Measurements from ENCODE around the gene SPTLC1.
"Not testable (repeated sequence)": the region's sequence is repeated elsewhere in the genome, so short reads cannot be mapped to it uniquely, and the experiment has no call there.

SPTLC1 gene

DNA sequence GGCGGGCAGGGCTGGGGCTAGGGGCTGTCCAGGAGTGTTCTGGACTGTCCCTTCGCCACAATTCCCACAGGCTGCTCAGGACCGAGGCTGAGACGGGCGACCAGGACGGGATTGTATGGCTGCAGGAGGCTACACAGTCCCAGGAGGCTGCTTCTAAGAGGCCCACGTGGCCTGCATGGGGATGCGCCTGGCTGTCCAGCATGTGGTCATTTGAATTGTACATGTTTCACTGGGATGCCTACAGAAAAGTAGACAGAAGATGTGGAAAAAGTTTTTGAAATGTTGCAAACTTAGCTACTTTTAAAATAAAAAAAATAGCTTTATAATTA is 32.6 kb upstream of the SPTLC1 start:
- DNase-seq (ENCODE audit: insufficient read length, low spot score) (no peak), FAIRE-seq (no peak)
- TF ChIP-seq POLR2A (IDR thresholded peaks at IDR 0.05; ENCODE audit: low read depth, low read length): no peak

DNA sequence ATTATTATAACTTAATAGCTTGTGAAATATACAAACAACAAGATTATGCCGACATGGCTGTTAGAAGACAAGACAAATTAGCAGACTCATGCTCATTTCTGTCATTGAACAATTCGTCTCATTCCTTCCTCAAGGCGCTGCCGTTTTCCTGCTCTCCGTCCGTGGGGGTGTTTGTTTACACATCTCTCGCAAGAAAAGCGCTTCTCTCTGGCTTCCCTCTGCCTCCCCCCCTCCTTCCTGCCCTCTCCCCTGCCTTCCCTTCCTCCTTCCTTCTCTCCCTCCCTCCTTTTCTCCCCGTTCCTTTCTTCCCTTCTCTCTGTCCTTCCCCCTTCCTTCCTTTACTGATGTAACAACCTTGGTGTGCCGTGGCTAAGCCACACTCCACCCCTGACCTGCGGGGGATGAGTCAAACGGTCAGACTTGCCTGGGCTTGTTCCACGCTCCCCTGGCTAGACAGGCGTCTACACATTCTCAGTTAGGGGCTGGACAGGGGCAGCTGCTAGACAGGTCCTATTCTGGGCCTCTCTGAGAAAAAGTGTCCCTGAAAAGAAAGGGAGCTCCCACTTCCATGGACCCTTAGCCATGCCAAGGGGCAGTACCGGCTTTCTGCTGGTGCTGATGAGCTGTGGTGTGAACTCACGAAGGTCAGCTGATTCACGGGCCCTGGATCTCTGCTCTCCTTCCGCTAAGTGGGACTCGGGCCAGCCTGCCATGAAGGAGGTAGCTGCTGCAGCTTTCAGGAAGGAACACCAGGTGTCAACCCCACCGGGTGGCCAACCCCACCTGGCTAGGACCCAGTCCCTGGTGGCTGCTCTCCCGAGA is 32.0 kb upstream of the SPTLC1 start:
- FAIRE-seq: peak; percentile 71
- peak; percentile 95 for DNase-seq (ENCODE audit: insufficient read length, low spot score)
- peak; percentile 42; the same call in 1 of the 2 replicates for TF ChIP-seq POLR2A (IDR thresholded peaks at IDR 0.05; ENCODE audit: low read depth, low read length)

DNA sequence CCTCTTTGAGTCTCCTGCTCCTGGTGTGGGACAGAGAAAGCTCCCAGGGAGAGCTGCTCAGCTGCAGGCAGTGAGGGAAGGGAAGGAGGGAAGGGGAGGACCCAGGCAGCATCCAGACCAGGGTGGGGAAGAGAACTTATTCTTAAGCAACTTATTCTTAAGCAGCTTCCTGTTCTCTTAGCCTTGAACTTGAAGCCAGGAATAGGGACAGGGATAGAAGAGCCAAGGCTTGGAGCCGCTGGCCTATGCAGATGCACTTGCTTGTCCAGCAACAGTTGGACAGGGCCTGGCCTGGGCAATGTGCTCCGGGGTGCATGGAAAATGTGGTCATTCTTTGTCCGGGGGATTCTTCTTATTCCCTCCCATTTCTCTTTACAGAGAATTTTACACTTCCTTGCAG is 31.4 kb upstream of the SPTLC1 start:
- no peak for DNase-seq (ENCODE audit: insufficient read length, low spot score)
- TF ChIP-seq POLR2A (IDR thresholded peaks at IDR 0.05; ENCODE audit: low read depth, low read length): no peak
- FAIRE-seq: no peak

DNA sequence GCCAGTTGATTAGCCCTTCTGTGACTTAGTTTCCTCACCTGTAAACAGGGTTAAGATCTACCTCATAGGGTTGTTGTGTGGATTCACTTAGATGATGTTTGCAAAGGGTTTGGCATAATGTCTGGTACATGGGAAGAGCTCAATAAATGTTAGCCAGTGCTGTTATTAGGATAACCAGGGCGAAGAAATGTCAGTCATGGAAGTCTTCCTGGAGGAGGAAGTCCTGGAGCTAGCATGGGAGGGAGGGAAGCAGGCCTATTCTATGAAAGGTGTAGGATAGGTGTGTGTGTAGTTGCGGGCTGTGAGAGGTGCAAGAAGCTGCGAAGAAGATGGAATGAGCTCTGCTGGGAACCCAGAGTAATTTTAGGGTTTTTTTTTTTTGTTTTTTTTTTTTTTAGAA is 30.6 kb upstream of the SPTLC1 start:
- not testable (repeated sequence) for DNase-seq (ENCODE audit: insufficient read length, low spot score); FAIRE-seq

DNA sequence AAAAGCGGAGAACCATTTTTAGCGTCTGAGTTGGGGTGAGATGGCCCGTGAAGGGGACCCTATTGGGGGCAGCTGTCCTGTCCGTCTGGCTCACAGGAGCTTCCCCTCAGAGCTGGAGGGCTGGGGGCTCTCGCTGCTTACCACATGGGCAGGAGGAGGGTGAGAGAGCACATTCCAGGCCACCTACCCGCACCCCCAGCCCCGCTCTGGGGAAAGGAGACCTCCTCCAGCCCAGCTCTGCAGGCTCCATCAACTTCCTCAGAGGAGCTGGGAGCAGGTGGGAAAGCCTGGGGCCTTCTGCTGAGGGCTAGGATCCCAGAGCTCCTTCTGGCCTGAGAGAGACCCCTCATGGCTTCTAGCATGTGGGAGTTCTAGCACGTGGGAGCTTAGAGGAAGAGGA is 27.1 kb upstream of the SPTLC1 start:
- no peak for FAIRE-seq
- no peak for TF ChIP-seq POLR2A (IDR thresholded peaks at IDR 0.05; ENCODE audit: low read depth, low read length)
- DNase-seq (ENCODE audit: insufficient read length, low spot score): no peak

DNA sequence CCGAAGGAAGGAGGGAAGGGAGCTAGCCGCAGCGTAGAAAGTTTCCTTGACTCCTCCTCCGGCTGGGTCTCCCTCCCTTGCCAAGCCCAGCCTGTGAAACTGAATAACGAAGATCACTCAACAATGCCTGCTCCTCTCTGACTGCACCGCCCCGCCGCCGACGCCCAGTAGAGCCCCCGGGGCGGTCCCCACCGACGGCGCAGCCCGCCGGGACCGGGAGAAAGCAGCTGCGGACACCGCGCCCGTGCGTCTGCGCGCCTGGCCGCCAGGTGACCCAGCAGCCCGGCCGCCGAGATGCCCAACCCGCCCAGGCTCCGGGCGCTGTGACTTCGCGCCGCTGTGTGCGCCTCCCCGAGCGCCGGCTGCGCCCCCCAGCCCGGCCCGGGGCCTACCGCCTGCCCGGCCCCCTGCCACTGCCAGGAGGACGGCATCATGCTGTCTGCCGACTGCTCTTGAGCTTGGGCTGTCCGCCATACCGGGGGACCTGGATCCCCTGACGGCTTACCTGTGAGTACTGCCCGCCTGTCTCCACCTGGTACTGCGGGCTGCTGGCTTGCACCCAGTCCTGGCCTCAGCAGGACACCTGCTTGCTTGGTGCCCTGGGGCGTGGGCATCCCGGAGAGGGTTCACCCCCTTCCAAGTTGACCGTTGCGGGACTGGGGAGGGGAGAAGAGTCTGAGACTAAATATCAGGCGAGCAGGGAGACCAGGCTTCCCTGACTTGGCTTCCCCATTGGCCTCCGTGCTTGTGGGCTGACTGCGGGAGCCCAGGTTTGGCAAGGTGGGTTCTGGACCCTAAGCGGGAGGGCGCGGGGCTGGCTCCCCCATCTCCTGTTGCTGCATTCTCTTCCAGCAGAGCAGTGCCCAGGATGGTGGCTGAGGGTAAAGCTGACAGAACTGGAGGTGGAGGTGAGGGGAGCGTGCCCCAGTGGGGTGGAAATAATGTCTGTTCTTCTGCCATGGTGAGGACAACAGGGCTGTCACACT is 26.2 kb upstream of the SPTLC1 start:
- TF ChIP-seq POLR2A (IDR thresholded peaks at IDR 0.05; ENCODE audit: low read depth, low read length): no peak
- DNase-seq (ENCODE audit: insufficient read length, low spot score) (no peak), FAIRE-seq (no peak)

DNA sequence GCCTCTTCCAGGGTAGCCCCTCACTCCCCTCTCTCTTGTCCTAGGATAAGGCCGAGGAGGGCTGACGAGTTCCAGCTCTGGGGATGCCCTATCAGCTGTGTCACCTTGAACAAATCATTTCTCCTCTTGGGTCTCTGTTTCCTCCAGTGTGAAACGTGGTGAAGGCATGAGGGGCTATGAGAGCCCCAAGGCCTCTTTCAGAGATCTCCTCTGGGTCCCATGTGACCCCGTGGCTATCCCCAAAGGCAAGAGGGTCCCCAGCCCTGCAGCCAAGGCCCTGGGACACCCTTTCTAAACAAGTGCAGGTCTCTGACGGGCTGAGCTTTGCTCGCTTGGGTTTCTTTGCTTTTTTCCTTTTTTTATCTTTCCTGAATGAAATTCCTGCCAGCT is 25.5 kb upstream of the SPTLC1 start:
- no peak for TF ChIP-seq POLR2A (IDR thresholded peaks at IDR 0.05; ENCODE audit: low read depth, low read length)
- FAIRE-seq (no peak), DNase-seq (ENCODE audit: insufficient read length, low spot score) (no peak)

DNA sequence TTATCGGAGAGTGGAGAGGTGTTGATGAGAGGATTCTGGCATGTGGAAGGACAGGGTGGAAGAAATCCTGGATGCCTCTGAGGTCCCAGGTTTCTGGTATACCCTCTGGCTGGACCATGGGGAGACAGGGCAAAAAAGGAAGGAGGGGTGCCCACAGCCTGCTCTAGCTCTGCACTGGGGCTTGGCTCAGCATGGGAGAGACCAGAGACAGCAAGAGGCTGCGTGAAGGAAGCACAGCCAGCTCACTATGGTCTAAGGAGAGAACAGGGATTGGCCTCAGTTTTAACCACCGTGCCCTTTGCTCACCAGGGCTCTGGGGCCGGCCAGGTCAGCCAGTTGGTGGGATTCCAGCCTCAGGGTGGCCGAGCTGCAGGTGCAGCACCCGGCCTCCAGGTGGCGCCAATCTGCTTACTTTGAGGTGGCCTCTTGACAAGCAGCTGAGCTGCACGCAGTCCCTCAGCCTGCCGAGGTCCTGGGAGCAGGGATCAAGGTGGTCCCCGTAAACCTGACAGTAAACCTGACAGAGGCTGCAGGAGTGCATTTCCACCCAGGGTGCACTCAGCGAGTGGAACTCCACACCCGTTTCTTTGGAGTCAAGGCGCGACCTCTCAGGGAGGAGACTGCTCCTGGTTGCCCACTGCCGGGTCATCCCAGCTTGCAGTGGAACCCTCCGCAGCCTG is 25.0 kb upstream of the SPTLC1 start:
- no peak for FAIRE-seq
- peak; percentile 87 for DNase-seq (ENCODE audit: insufficient read length, low spot score)
- 0 out of 2 replicates have a peak, but pooled peaks have one; percentile 28 for TF ChIP-seq POLR2A (IDR thresholded peaks at IDR 0.05; ENCODE audit: low read depth, low read length)

DNA sequence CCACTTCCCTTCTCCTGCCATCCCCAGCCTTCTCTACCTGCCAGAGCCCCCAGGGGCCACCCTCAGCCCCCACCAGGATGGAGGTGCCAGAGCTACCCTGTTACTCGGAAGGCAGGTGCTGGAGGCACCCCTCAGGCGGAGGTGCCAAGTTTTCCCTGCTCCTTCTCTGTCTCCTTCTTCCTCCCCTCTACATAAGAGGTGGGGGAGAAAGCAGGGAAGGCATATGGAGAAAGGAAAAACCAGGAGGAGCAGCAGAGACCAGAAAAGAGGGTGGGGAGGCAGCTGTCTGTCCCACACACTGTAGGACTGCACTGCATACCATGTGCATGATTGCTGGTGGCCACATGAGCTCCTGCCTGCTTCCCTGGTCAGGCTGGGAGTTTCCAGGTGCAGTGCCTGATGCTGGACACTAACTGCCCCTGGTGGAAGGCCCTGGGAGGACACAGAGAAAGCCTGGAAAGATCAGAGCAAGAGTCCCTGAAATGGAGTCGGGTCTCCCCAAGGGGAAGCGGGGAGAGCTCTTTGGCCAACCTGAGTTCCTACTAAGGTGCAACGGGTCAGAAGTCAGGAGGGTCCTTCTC is 23.8 kb upstream of the SPTLC1 start:
- peak; percentile 67 for DNase-seq (ENCODE audit: insufficient read length, low spot score)
- not testable (repeated sequence) for FAIRE-seq

DNA sequence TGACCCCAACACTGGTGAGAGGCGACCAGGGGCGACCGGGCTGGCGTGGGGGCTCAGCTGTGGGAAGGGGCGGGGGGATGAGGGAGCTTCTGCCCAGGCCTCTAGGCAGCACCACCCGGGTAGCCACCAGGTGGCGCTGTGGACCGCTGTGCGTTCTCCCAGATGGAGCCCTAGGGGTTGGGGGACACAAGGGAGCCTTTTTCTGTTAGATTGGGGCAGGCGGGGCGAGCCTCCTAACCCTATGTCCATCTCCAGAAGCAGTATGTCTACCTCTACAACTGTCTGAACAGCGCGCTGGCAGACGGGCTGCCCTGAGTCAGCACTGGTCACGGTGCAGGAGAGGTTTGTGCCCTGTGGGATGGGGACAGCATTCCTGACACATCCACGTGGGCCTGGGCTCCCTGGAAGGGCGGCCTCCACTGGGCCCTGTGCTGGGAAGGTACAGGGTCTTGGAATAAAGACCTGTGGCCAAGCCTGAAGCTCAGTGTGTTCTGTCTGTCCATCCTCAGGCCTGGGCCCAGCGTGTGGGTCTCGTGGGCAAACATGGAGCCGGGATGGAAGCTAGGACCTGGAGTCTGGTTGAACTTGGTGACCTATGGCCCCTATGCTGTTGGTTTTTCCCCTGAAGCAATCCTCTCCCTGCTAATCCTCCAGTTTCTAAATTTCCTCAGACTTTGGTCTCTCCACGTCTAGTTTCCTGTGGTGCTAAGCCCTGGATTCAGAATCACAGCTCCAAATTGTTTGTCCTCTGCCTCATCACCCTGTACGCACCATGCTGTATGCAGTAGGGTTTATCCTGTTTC is 23.1 kb upstream of the SPTLC1 start:
- TF ChIP-seq POLR2A (IDR thresholded peaks at IDR 0.05; ENCODE audit: low read depth, low read length): no peak
- FAIRE-seq (no peak), DNase-seq (ENCODE audit: insufficient read length, low spot score) (peak; percentile 59)

DNA sequence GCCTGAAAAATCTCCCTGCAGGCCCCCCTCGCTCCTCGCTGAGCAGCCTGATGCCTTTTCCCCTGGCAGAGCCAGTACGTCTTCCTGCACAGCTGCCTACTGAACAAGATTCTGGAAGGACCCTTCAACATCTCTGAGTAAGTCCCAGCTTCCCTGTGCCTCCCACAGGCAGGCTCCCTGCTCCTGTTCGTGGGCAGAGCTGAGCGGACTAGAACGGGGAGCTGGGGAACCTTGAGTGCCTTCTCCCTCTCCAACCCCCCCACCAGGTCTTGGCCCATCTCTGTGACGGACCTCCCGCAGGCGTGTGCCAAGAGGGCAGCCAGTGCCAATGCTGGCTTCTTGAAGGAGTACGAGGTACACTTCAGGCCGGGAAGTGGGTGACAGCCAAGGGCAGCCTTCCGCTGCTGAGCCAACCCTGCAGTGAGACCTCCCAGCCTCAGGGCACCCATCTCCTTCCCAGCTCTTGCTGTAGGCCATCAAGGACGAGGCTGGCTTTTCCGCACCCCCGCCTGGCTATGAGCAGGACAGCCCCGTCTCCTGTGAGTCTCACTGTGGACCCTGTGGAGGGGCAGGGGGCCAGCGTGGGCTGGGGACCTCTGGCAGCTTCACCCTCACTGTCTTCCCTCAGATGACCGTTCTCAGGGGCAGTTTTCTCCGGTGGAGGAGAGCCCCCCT is 21.1 kb upstream of the SPTLC1 start:
- no peak for TF ChIP-seq POLR2A (IDR thresholded peaks at IDR 0.05; ENCODE audit: low read depth, low read length)
- no peak for FAIRE-seq
- DNase-seq (ENCODE audit: insufficient read length, low spot score): no peak

DNA sequence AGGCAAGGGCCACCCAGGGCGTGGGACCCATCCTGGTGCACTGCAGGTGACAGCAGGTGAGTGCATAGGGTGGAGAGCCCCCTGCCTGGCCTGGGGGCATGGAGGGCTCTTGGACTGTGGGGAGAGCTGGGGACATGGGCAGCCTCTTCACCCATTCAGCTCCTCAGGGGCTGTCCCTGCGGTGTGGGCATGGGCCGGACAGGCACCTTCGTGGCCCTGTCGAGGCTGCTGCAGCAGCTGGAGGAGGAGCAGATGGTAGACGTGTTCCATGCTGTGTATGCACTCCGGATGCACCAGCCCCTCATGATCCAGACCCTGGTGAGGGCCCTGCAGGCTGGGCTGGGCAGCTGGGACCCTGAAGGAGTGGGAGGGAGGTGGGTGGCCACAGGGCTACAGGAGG is 20.4 kb upstream of the SPTLC1 start:
- no peak for FAIRE-seq
- no peak for DNase-seq (ENCODE audit: insufficient read length, low spot score)
- TF ChIP-seq POLR2A (IDR thresholded peaks at IDR 0.05; ENCODE audit: low read depth, low read length): no peak
